GM19023 (cell line): Measurements from ENCODE around the gene CLMN.
A peak's percentile ranks its signal among the peaks of the same experiment; 100 is the strongest.
"Not testable (repeated sequence)": the region's sequence is repeated elsewhere in the genome, so short reads cannot be mapped to it uniquely, and the experiment has no call there.

Experiments
- ATAC-seq: cut with Tn5 transposase; IDR thresholded peaks from one replicate; pipeline ENCODE4 v1.9.1; 2021; ENCODE audit warnings: mild to moderate bottlenecking, moderate library complexity; ENCODE audit not compliant: unreplicated experiment

The CLMN gene

DNA sequence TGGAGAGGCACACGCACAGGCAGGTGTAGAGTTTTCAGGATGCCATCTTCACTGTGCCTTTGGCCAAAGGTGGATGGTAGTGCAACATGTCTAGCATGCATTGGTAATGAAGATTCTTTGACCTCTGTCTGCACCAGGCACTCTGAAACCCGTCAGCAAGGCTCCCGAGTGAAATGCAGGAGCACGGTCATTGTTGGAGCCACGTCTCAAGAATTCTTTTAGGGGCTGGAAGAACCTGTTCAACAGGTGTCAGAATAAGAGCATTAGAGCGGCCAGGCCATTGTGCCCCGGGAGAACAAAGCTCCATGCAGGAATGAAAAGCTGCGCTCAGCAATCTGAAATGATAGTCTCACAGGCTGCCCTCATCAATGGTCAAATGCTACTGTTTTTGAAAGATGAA, 122.2 kb downstream of the CLMN start:
- ATAC-seq, result no peak

DNA sequence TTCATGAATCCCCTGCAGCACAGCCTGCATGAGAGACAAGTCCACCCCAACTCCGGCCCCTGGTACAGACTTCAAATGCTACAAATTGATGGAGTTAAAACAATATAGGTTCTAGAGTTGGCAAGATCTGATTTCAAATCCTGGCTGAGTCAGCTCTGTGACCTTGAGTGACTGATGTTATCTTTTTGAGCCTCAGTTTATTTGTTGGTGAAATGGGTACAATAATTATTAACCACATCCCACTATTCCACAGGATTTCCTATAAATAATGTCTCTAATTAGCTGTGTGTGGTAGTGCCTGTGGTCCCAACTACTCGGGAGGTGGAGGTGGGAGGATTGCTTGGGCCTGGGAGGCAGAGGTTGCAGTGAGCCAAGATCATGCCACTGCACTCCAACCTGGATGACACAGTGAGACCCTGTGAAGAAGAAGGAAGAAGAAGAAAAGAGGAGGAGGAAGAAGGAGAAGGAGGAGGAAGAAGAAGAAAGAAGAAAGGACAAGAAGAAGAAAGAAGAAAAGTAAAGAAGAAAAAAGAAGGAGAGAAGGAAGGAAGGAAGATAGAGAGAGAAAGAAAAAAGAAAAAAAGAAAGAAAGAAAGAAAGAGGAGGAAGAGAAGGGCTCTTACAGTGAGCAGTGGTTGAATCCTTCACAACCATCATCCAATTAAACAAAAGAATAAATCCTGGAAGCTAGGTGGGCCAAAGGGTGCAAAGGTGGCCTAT, 122.7 kb downstream of the CLMN start:
- no peak for ATAC-seq

GRCh38 chr14:95196268-95196667, 123.4 kb downstream of the CLMN start:
- peak; percentile 60 for ATAC-seq

DNA sequence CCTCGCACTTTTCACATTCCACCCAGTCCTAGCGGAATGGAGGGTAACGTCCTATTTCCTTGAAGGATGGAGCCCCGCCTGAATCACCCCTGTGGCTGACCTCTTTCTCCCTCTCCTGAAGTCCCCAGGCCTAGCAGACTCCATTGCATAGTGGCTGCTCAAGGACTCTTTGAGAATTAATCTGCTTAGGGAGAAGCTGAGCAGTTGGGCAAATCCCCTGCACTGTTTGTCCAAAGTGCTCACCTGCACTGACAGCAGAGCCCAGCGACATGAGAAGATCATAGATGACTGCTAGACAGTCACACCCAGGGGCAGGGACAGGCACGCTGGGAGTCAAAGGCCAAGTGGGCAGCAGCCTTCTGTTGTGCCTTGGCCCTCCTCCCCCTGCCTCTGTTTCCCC, 124.7 kb downstream of the CLMN start:
- ATAC-seq, result no peak

- ATAC-seq, result no peak
These were observed 126.6 kb downstream of the CLMN start for GRCh38 chr14:95193081-95193480.

DNA sequence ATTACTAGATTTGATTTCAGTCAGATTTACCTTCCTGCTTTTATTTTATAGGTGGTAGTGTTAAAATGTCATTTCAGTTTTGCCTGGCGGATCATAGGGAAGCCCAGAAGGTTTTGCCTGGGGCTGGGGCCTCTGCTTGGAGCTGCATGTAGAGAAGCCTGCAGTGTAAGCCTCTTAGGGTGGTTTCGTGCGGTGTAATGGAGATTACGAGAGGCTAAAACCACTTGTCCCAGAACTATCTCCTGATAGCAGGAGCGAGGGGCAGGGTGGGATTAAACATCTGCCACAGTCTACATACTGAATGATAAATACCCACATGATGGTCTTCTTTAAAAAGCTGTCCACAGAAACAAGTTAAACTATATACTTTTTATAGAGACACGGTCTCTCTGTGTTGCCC, 127.4 kb downstream of the CLMN start:
- ATAC-seq, result no peak

DNA sequence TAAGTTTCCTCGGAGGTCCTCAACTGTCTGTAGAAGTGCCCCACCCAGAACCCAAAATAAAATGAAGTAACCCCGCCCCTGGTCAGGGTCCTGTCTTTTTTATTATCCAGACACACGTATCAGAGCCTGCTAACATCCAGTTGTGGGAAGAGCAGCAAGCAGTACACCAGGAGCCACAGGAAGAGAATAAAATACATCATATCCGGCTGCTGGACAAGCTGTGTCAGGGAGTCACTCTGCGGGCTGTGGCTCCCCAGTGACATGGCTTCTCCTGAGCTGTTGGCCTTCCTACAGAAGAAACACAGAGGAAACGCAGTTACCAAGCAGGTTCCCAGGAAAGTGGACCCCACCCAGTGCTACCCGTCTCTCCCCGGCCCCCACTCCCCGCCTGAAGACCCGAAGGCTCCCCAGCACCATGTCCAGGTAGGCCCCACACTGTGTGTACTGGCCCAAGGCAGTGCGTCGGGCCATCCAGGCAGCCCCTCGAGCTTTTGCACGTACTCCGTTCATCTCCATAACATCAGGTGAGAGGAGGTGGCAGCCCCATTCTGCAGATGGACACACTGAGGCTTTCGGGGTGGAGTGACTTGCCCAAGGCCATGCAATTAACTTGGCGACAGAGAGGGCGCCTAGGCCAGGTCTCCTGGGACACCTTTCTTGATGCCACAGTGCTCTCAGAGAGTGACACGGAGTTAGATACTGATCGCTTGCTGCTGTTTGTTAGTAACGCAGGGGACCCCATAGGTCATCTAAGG, 128.1 kb downstream of the CLMN start:
- ATAC-seq, result no peak

- ATAC-seq, result no peak
These were observed 128.9 kb downstream of the CLMN start for GRCh38 chr14:95190857-95191256.

GRCh38 chr14:95190346-95190840, 129.3 kb downstream of the CLMN start:
- ATAC-seq, result no peak

DNA sequence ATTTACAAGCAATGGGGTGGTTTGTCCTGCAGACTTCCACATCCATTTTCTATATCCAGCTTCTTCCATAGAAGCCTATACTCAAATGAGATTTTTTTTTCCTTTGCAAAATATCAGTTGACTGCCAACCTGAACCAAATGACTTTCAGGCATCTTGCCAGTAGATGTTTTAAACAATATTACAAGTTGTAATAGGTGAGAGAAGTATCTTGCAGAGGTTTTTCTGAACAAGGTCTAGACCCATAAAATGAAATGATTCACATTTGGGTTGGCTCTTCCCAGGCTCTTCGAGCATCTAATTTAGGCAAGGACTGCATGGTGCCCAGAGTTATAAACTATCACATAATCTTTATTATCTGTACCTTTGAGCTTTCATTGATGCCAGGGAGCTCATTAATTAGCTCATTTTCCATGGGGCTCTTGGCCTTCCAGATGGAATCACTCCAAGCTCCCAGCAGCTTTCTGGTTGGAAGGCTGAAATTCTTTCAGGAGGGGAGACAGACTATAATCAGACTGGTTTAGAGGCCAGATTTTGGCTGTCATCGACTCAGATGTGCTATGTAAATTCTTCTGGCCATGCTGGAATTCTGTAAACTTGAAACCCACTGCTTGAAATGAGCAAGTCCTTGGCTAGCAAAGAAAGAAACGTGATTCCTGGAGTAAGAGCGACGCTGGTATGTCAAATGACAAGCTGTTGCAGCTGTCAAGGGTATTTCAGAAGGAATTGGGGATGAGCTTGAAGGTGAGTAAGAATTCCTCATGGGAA, 130.2 kb downstream of the CLMN start:
- no peak for ATAC-seq

GRCh38 chr14:95188380-95188779, 131.3 kb downstream of the CLMN start:
- no peak for ATAC-seq

GRCh38 chr14:95185767-95186392, 133.8 kb downstream of the CLMN start:
- no peak for ATAC-seq

DNA sequence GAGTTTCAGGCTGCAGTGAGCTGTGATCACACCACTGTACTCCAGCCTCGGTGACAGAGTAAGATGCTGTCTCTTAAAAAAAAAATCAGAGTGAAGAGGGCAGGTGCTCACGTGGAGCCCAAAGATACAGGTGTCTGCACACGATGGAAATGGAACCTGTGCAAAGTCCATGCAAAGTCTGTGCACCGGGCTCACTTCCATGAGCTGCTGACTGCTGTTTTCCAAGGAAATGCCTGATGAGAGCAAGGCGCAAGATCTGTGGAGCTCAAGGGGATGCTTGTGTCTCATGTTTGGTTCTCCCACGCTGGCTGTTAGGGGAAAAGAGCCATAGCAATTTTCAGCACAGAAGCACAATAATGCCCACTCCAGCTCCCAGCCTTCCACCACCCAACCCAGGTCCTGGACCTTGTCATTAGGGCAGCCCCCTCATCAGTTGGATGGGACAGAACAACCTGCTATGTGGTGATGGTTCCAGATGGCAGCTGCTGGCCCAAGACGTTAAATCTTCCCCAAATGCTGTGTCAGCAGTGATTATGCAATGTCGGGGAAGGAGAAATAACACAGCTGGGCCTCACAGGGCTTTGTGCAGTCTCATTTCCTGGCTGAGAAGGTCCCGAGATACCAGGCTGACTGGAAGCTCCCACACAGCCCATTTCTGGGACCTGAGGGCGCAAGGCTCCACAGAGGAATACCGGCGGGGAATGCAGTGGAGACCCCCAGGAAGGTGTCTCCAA, 134.5 kb downstream of the CLMN start:
- no peak for ATAC-seq

DNA sequence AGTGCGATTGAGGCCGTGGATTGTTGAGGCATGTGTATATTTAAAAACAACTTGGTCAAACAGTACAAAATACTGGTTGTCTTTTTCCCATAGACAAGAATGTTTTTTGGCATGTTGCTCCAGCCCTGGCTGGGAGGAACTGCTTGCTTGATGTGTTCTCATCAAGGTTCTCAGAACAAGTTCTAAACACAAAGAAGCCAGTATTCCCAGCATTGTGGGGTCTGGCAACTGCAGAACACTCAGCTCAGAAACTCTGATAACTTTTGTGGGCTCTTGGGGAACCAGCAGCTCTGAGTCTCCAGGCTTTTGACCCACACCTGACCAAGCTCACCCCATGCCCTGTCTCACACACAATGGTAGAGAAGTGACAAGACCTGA, 135.3 kb downstream of the CLMN start:
- no peak for ATAC-seq

DNA sequence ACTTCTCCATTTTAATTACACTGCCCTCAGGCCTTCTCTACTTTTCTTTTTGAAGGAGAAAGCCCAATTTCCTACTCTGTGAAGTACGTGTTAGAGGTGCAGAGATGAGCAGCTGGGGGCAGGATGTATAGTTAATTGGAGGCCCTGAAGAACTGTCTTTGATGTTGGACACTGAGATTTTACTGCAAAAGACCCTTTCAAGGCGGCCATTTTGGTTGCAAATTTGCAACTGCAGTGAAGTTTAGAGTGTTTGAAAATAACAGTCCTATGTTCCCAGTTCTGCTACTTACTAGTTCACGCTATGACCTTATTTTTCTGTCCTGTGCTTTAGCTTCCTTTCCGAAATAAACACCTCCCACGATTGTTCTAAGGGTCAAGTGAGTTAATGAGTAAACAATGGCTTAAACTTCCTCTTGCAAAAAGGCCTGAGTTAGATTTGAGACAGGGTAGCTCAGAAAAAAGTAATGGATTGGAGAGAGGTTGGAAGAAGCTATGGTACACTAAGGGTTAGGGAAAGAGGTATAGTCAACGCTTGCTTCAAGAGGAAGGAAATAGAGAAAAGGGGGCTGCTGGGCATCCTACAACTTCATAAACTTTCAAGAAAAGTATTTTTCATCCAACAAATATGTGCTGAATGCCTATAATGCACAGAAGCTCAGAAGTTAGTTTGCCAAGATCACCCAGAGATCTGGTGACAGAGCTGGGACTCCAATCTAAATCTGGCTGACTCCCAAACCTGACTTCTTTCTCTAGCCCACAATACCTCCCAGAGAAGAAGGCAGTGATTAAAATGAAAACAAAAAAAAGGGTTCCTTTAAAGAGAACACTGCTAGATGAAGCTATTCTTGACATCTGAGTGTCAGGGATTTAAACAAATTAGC, 135.9 kb downstream of the CLMN start:
- ATAC-seq, result no peak

- ATAC-seq, result no peak
These were observed 136.6 kb downstream of the CLMN start for GRCh38 chr14:95183082-95183481.

DNA sequence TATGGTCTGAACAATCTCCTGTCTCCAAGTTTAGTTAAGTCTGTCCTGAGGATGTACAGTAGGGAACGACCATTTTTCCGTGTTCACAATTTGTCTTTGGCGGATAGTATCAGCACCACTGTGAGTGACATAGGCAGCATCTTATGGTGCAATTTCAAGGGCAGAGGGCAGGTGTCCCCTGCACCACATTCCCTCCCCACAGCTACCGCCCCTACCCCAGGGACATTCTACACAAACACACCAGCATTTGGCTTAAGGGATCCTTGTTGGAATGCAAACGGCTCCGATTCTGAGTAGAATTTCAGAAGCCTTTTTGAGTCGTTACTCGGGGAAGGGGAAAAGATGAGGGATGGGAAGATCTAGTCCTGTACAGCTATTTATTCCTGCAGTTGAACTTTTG, 137.3 kb downstream of the CLMN start:
- no peak for ATAC-seq

GRCh38 chr14:95180966-95181741, 138.6 kb downstream of the CLMN start:
- ATAC-seq, result no peak

DNA sequence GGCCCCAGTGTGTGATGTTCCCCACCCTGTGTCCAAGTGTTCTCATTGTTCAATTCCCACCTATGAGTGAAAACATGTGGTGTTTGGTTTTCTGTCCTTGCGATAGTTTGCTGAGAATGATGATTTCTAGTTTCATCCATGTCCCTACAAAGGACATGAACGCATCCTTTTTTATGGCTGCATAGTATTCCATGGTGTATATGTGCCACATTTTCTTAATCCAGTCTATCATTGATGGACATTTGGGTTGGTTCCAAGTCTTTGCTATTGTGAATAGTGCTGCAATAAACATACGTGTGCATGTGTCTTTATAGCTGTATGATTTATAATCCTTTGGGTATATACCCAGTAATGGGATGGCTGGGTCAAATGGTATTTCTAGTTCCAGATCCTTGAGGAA, 144.0 kb downstream of the CLMN start:
- ATAC-seq, result not testable (repeated sequence)
